Ishikawa (cell line): ENCODE measurements around the gene CIAO2A.

Experiments used
- CEBPB ChIP-seq: IDR thresholded peaks from 2 replicates; pipeline ENCODE4 v1.6.1; 2012
- CREB1 ChIP-seq: IDR thresholded peaks from 2 replicates; pipeline ENCODE4 v1.6.1; 2012; ENCODE audit warnings: low read depth
- EGR1 ChIP-seq: IDR thresholded peaks from 2 replicates; pipeline ENCODE4 v1.6.1; 2012
- EP300 ChIP-seq: IDR thresholded peaks from 2 replicates; pipeline ENCODE4 v1.6.1; 2012; ENCODE audit warnings: borderline replicate concordance
- FOXM1 ChIP-seq: IDR thresholded peaks from 2 replicates; pipeline ENCODE4 v1.6.1; 2012; ENCODE audit warnings: low read depth, borderline replicate concordance
- MAX ChIP-seq: IDR thresholded peaks from 2 replicates; pipeline ENCODE4 v1.6.1; 2012
- NFIC ChIP-seq: IDR thresholded peaks from 2 replicates; pipeline ENCODE4 v1.6.1; 2012
- RAD21 ChIP-seq: IDR thresholded peaks from 2 replicates; pipeline ENCODE4 v1.6.1; 2012; ENCODE audit warnings: low read depth
- REST ChIP-seq: IDR thresholded peaks from 2 replicates; pipeline ENCODE4 v1.6.1; 2012; ENCODE audit warnings: low read depth, mild to moderate bottlenecking
- TAF1 ChIP-seq: IDR thresholded peaks from 2 replicates; pipeline ENCODE4 v1.6.1; 2012; ENCODE audit warnings: low read depth, mild to moderate bottlenecking
- TCF12 ChIP-seq: IDR thresholded peaks from 2 replicates; pipeline ENCODE4 v1.6.1; 2012; ENCODE audit warnings: low read depth
- TEAD4 ChIP-seq: IDR thresholded peaks from 2 replicates; pipeline ENCODE4 v1.6.1; 2012
- USF1 ChIP-seq: IDR thresholded peaks from 2 replicates; pipeline ENCODE4 v1.6.1; 2012
- YY1 ChIP-seq: IDR thresholded peaks from 2 replicates; pipeline ENCODE4 v1.6.1; 2012; ENCODE audit warnings: low read depth
- ZBTB7A ChIP-seq: IDR thresholded peaks from 2 replicates; pipeline ENCODE4 v1.6.1; 2012; ENCODE audit warnings: low read depth

The CIAO2A gene

GRCh38 chr15:64093627-64094417, at the start of gene CIAO2A:
TSS of gene CIAO2A (minus strand) at chr15:64093838. CDS start at chr15:64093768, 70 bp downstream.
- TF ChIP-seq NFIC: no peak
- no peak for TF ChIP-seq RAD21
- TF ChIP-seq REST: no peak
- no peak for TF ChIP-seq CEBPB
- no peak for TF ChIP-seq EP300
- peak; percentile 23; the same call in 1 of the 2 replicates for TF ChIP-seq TAF1
- TF ChIP-seq TEAD4: no peak
- no peak for TF ChIP-seq FOXM1
- TF ChIP-seq YY1: no peak
- peak; percentile 78 for TF ChIP-seq CREB1
- TF ChIP-seq ZBTB7A: no peak
- no peak for TF ChIP-seq EGR1
- TF ChIP-seq MAX: peak; percentile 25
- peak; percentile 23; the same call in 1 of the 2 replicates for TF ChIP-seq TCF12
- no peak for TF ChIP-seq USF1

- TF ChIP-seq RAD21: no peak
- no peak for TF ChIP-seq TEAD4
- TF ChIP-seq CEBPB: no peak
- TF ChIP-seq TCF12: no peak
- no peak for TF ChIP-seq FOXM1
- TF ChIP-seq NFIC: no peak
- TF ChIP-seq REST: no peak
- TF ChIP-seq CREB1: no peak
- TF ChIP-seq EP300: no peak
- TF ChIP-seq USF1: no peak
- TF ChIP-seq EGR1: no peak
- TF ChIP-seq ZBTB7A: no peak
- TF ChIP-seq MAX: no peak
- TF ChIP-seq YY1: no peak
- TF ChIP-seq TAF1: no peak
Observed at GRCh38 chr15:64143276-64143675, 49.6 kb upstream of the CIAO2A start.

- no peak for TF ChIP-seq ZBTB7A
- no peak for TF ChIP-seq FOXM1
- no peak for TF ChIP-seq CREB1
- TF ChIP-seq EP300: no peak
- no peak for TF ChIP-seq MAX
- no peak for TF ChIP-seq TEAD4
- no peak for TF ChIP-seq USF1
- no peak for TF ChIP-seq REST
- no peak for TF ChIP-seq EGR1
- no peak for TF ChIP-seq RAD21
- no peak for TF ChIP-seq NFIC
- TF ChIP-seq TCF12: no peak
- TF ChIP-seq TAF1: no peak
- TF ChIP-seq CEBPB: no peak
- no peak for TF ChIP-seq YY1
Observed at GRCh38 chr15:64141798-64142512, 48.3 kb upstream of the CIAO2A start.
